Aorta (tissue), 4 donors: ENCODE data around the gene ARL15. TPM values are rescaled to one million over a fixed set of nuclear protein-coding genes. Genes with fewer than 3 reads are reported as not detected.

Experiments used
- microRNA-seq, 2 donors: library from miRNA; unstranded; fragments of <30 nt; microRNA quantifications; one replicate each; pipeline ENCODE4 v1.2.0, GENCODE V29; 2020
- polyA plus RNA-seq, 2 donors: library from polyadenylated mRNA; stranded (reverse); fragments of 200-250 nt; gene quantifications; one replicate each; pipeline ENCODE4 v1.2.3, GENCODE V29; 2013
- total RNA-seq, 2 donors: library from RNA; stranded (reverse); fragmentation: NEBNext Ultra II Directional; extraction: Animal tissue kit (Norgen Biotek cat#: 25700); gene quantifications; one replicate each; pipeline ENCODE4 v1.2.1, GENCODE V29; 2021
- donor health status: healthy with polysubstance abuse.
- donor health status: Bipolar disorder and iron deficiency.
- donor health status: DM: no; HTN: no; CAD: no.
- donor health status: DM: yes; HTN: yes; CAD: no.

Gene ARL15
- total and polyA plus RNA-seq, 4 donors: 7.4 to 44.7 (median 19.8) TPM

Small RNA genes lying within 50 kb of the gene (microRNA-seq; reads per million reads assigned to microRNA genes)
- gene MIR4459 (0 reads per million in 2 donors), gene MIR581 (0 reads per million in 2 donors)

Other genes with a start within 250 kb of the ARL15 start
- gene HSPB3, start 145.1 kb upstream of the ARL15 start, total RNA-seq: 1 to 10 TPM in 1 of 2 donors, not detected in 1; 1.5 TPM
- gene HSPB3, start 145.1 kb upstream of the ARL15 start, polyA plus RNA-seq: 1 to 10 TPM; 1.1 to 1.5 TPM
- 100 to 1,000 TPM in 1 of 2 donors, 10 to 100 TPM in 1; 84.4 to 110 TPM for gene SNX18, start 207.2 kb upstream of the ARL15 start, total RNA-seq
- gene SNX18, start 207.2 kb upstream of the ARL15 start, polyA plus RNA-seq: 10 to 100 TPM; 31.6 to 37.3 TPM